HG03095 (cell line): ENCODE results near the gene LRCH4.

Experiments
- ATAC-seq: cut with Tn5 transposase; IDR thresholded peaks from one replicate; pipeline ENCODE4 v1.9.1; 2021; ENCODE audit warnings: moderate library complexity; ENCODE audit not compliant: unreplicated experiment

LRCH4 gene

GRCh38 chr7:100582650-100583049, 3.3 kb downstream of the LRCH4 start:
- ATAC-seq: no peak

GRCh38 chr7:100582041-100582579, 3.8 kb downstream of the LRCH4 start:
- no peak for ATAC-seq

GRCh38 chr7:100580466-100581283, 5.3 kb downstream of the LRCH4 start:
- no peak for ATAC-seq

- no peak for ATAC-seq
Measured at GRCh38 chr7:100578246-100579183, 7.4 kb downstream of the LRCH4 start.

GRCh38 chr7:100577507-100577906, 8.4 kb downstream of the LRCH4 start:
- ATAC-seq: no peak

GRCh38 chr7:100577103-100577502, 8.8 kb downstream of the LRCH4 start:
- no peak for ATAC-seq

- no peak for ATAC-seq
Measured at GRCh38 chr7:100576384-100576993, 9.4 kb downstream of the LRCH4 start.

- no peak for ATAC-seq
Measured at GRCh38 chr7:100575746-100576383, 10.1 kb downstream of the LRCH4 start.

- no peak for ATAC-seq
Measured at GRCh38 chr7:100575206-100575631, 10.7 kb downstream of the LRCH4 start.

GRCh38 chr7:100574362-100575205, 11.3 kb downstream of the LRCH4 start:
- ATAC-seq: no peak

- ATAC-seq: no peak
Measured at GRCh38 chr7:100573691-100574361, 12.1 kb downstream of the LRCH4 start, which contains the start of gene SAP25. TSS of gene SAP25 (minus strand) at chr7:100573900. CDS start at chr7:100573742, 158 bp downstream.

- ATAC-seq: no peak
Measured at GRCh38 chr7:100572949-100573675, 12.8 kb downstream of the LRCH4 start.

- no peak for ATAC-seq
Measured at GRCh38 chr7:100572281-100572948, 13.5 kb downstream of the LRCH4 start.

- no peak for ATAC-seq
Measured at GRCh38 chr7:100571829-100572116, 14.2 kb downstream of the LRCH4 start.

GRCh38 chr7:100570954-100571828, 14.7 kb downstream of the LRCH4 start:
- no peak for ATAC-seq

GRCh38 chr7:100568896-100569844, 16.8 kb downstream of the LRCH4 start:
- no peak for ATAC-seq
